Liver (tissue), 9 donors: ENCODE results near the gene FUS. TPM values are rescaled to one million over a fixed set of nuclear protein-coding genes. Genes with fewer than 3 reads are reported as not detected.
"Not testable (repeated sequence)": the region's sequence is repeated elsewhere in the genome, so short reads cannot be mapped to it uniquely, and the experiment has no call there.

ENCODE experiments used
- DNase-seq: peaks from one replicate; pipeline ENCODE4 v3.0.0-alpha.2; 2017; ENCODE audit warnings: low spot score
- H3K27ac ChIP-seq, 2 donors: one replicate each; pipeline ENCODE4 v1.7.0; 2013; ENCODE audit warnings: inconsistent platforms in 2 of 2, low read length in 2 of 2, control low read depth in 1 of 2, low read depth in 1 of 2, mild to moderate bottlenecking in 1 of 2
- H3K27me3 ChIP-seq, 4 donors: one replicate each; pipeline versions ENCODE4 v1.6.1 to v1.7.0; 2013; ENCODE audit warnings: low read length in 3 of 4, inconsistent platforms in 1 of 4, mild to moderate bottlenecking in 1 of 4, moderate library complexity in 1 of 4; ENCODE audit not compliant: control insufficient read depth in 4 of 4, insufficient read depth in 4 of 4
- H3K36me3 ChIP-seq, 4 donors: one replicate each; pipeline versions ENCODE4 v1.6.1 to v1.7.0; 2013; ENCODE audit warnings: low read length in 3 of 4, mild to moderate bottlenecking in 3 of 4, low read depth in 1 of 4, moderate library complexity in 1 of 4; ENCODE audit not compliant: control insufficient read depth in 4 of 4, insufficient read depth in 3 of 4
- H3K4me1 ChIP-seq, 4 donors: one replicate each; pipeline versions ENCODE4 v1.6.1 to v1.7.0; 2013; ENCODE audit warnings: low read length in 3 of 4, mild to moderate bottlenecking in 3 of 4, moderate library complexity in 1 of 4; ENCODE audit not compliant: control insufficient read depth in 4 of 4, insufficient read depth in 4 of 4
- H3K4me3 ChIP-seq, 3 donors: one replicate each; pipeline versions ENCODE4 v1.6.1 to v1.7.0; 2013; ENCODE audit warnings: low read length in 3 of 3, control low read depth in 1 of 3, low read depth in 1 of 3, mild to moderate bottlenecking in 1 of 3
- H3K9ac ChIP-seq, 2 donors: one replicate each; pipeline ENCODE4 v1.7.0; 2013; ENCODE audit warnings: low read length in 2 of 2, mild to moderate bottlenecking in 2 of 2, moderate library complexity in 2 of 2, control low read depth in 1 of 2, low read depth in 1 of 2
- H3K9me3 ChIP-seq, 4 donors: one replicate each; pipeline versions ENCODE4 v1.6.1 to v1.7.0; 2013; ENCODE audit warnings: low read length in 3 of 4; ENCODE audit not compliant: control insufficient read depth in 4 of 4
- CTCF ChIP-seq: fragments of 150-350 bp; IDR thresholded peaks from 2 replicates; pipeline ENCODE4 v1.5.1; 2017; ENCODE audit warnings: improper control_type of control experiment, low read depth, low read length; ENCODE audit not compliant: missing input control
- EGR1 ChIP-seq, 2 donors: IDR thresholded peaks; 2 replicates each; pipeline ENCODE4 v1.6.1; 2016 to 2018; ENCODE audit warnings: antibody characterized with exemption in 2 of 2, low read depth in 2 of 2
- GABPA ChIP-seq, 2 donors: IDR thresholded peaks in 1 of 2; conservative IDR thresholded peaks in 1 of 2; 2 replicates each; pipeline ENCODE4 v1.6.1; 2016; ENCODE audit warnings: antibody characterized with exemption in 2 of 2, mild to moderate bottlenecking in 1 of 2, moderate library complexity in 1 of 2
- HNF4A ChIP-seq, 2 donors: conservative IDR thresholded peaks; 2 replicates each; pipeline ENCODE4 v1.6.1; 2016; ENCODE audit warnings: antibody characterized with exemption in 2 of 2, mild to moderate bottlenecking in 2 of 2
- RXRA ChIP-seq, 2 donors: IDR thresholded peaks; 2 replicates each; pipeline ENCODE4 v1.6.1; 2017 to 2018; ENCODE audit warnings: antibody characterized with exemption in 2 of 2, mild to moderate bottlenecking in 1 of 2
- SP1 ChIP-seq: IDR thresholded peaks from 2 replicates; pipeline ENCODE4 v1.6.1; 2018; ENCODE audit warnings: antibody characterized with exemption, mild to moderate bottlenecking
- TAF1 ChIP-seq: conservative IDR thresholded peaks from 2 replicates; pipeline ENCODE4 v1.6.1; 2016; ENCODE audit warnings: antibody characterized with exemption, mild to moderate bottlenecking
- WGBS: extraction: QIAGEN DNeasy Blood & Tissue Kit; methylation state at CpG from one replicate; pipeline ENCODE4 v1.1.7; 2013; 5-methylcytosine and 5-hydroxymethylcytosine counted together
- polyA plus RNA-seq, 2 donors: library from polyadenylated mRNA; stranded (reverse) in 1 of 2; unstranded in 1 of 2; fragments of 200-250 nt in 1 of 2; fragments of >200 nt in 1 of 2; fragmentation: Nextera tagmentation in 1 of 2; extraction: Ambion mirVana in 1 of 2; gene quantifications; one replicate each; pipeline versions ENCODE4 v1.2.1 to v1.2.3, GENCODE V29; 2013 to 2015
- total RNA-seq, 2 donors: library from RNA; depleted of rRNA; stranded (reverse); fragments of >200 nt; gene quantifications; one replicate each; pipeline ENCODE4 v1.2.3, GENCODE V29; 2014
- TF ChIP-seq, protein P1 (sequence below): IDR thresholded peaks from 2 replicates; pipeline ENCODE4 v1.6.1; 2016; ENCODE audit warnings: antibody characterized with exemption
- TF ChIP-seq, protein P2 (sequence below): IDR thresholded peaks from 2 replicates; pipeline ENCODE4 v1.6.1; 2016; ENCODE audit warnings: antibody characterized with exemption, mild to moderate bottlenecking
- TF ChIP-seq, protein P3 (sequence below): IDR thresholded peaks from 2 replicates; pipeline ENCODE4 v1.6.1; 2016; ENCODE audit warnings: antibody characterized with exemption
- donor health status: healthy.
- donor health status: healthy.
- donor health status: healthy.
- donor health status: healthy.
- donor health status: healthy.

The FUS gene
- total and polyA plus RNA-seq, 4 donors: 7.5 to 51.5 (median 39.3) TPM

DNA sequence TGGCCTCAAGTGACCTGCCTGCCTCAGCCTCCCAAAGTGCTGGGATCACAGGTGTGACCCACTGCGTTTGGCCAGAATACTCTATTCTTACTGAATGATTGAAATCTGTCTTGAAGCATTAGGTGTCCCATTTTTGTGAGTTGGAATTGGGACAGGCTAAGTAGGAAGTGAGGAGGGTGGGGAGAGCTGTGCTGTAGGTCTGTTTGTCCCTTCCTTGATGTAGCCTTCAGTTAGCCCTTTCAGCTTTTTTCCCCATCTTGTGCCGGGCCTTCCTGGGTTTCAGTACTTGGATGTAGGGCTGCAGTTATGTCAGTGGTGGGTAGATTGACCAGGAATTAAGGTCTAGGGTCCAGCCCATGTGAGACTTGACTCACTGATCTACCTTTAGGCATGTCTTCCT is 13.9 kb downstream of the FUS start:
- 96% methylated on average over 2 of the region's 2 CpGs for WGBS

GRCh38 chr16:31194898-31195297 is 15.0 kb downstream of the FUS start:
- WGBS: 87% methylated on average over 7 of the region's 7 CpGs
- DNase-seq: no peak
- no peaks in the 10 kb centered on the region for H3K9me3 ChIP-seq
- no peak overlapping the region for H3K4me3 ChIP-seq
- H3K9ac ChIP-seq: no peak overlapping the region
- no peak overlapping the region for H3K27ac ChIP-seq
- no peaks in the 10 kb centered on the region for H3K27me3 ChIP-seq
- H3K36me3 ChIP-seq: peaks cover 19 to 47% (median 40%) of the 10 kb centered on the region in 4 donors
- TF ChIP-seq HNF4A (conservative IDR thresholded peaks at IDR 0.05): no peak
- TF ChIP-seq GABPA (IDR thresholded peaks at IDR 0.05 in 1 of 2, conservative IDR thresholded peaks at IDR 0.05 in 1 of 2): no peak
- TF ChIP-seq, protein P1, sequence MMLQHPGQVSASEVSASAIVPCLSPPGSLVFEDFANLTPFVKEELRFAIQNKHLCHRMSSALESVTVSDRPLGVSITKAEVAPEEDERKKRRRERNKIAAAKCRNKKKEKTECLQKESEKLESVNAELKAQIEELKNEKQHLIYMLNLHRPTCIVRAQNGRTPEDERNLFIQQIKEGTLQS: no peak
- no peak for TF ChIP-seq EGR1 (IDR thresholded peaks at IDR 0.05; ENCODE audit: low read depth in 2 of 2)
- TF ChIP-seq, protein P2, sequence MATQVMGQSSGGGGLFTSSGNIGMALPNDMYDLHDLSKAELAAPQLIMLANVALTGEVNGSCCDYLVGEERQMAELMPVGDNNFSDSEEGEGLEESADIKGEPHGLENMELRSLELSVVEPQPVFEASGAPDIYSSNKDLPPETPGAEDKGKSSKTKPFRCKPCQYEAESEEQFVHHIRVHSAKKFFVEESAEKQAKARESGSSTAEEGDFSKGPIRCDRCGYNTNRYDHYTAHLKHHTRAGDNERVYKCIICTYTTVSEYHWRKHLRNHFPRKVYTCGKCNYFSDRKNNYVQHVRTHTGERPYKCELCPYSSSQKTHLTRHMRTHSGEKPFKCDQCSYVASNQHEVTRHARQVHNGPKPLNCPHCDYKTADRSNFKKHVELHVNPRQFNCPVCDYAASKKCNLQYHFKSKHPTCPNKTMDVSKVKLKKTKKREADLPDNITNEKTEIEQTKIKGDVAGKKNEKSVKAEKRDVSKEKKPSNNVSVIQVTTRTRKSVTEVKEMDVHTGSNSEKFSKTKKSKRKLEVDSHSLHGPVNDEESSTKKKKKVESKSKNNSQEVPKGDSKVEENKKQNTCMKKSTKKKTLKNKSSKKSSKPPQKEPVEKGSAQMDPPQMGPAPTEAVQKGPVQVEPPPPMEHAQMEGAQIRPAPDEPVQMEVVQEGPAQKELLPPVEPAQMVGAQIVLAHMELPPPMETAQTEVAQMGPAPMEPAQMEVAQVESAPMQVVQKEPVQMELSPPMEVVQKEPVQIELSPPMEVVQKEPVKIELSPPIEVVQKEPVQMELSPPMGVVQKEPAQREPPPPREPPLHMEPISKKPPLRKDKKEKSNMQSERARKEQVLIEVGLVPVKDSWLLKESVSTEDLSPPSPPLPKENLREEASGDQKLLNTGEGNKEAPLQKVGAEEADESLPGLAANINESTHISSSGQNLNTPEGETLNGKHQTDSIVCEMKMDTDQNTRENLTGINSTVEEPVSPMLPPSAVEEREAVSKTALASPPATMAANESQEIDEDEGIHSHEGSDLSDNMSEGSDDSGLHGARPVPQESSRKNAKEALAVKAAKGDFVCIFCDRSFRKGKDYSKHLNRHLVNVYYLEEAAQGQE: no peak
- TF ChIP-seq RXRA (IDR thresholded peaks at IDR 0.05): no peak
- no peak for TF ChIP-seq TAF1
- TF ChIP-seq, protein P3, sequence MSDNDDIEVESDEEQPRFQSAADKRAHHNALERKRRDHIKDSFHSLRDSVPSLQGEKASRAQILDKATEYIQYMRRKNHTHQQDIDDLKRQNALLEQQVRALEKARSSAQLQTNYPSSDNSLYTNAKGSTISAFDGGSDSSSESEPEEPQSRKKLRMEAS: no peak
- peaks cover 0 to 4% (median 0%) of the 10 kb centered on the region in 4 donors for H3K4me1 ChIP-seq

More for the DNA sequence above, 13.9 kb downstream of the FUS start:
- H3K9me3 ChIP-seq: no peaks in the 10 kb centered on the region
- H3K36me3 ChIP-seq: peaks cover 24 to 58% (median 50%) of the 10 kb centered on the region in 4 donors
- H3K9ac ChIP-seq: no peak overlapping the region
- peaks cover 0 to 3% (median 0%) of the 10 kb centered on the region in 4 donors for H3K4me1 ChIP-seq
- no peak overlapping the region for H3K27ac ChIP-seq
- H3K27me3 ChIP-seq: no peaks in the 10 kb centered on the region
- TF ChIP-seq CTCF (no peak), SP1 (no peak)
- H3K4me3 ChIP-seq: no peak overlapping the region
- no peak for DNase-seq

DNA sequence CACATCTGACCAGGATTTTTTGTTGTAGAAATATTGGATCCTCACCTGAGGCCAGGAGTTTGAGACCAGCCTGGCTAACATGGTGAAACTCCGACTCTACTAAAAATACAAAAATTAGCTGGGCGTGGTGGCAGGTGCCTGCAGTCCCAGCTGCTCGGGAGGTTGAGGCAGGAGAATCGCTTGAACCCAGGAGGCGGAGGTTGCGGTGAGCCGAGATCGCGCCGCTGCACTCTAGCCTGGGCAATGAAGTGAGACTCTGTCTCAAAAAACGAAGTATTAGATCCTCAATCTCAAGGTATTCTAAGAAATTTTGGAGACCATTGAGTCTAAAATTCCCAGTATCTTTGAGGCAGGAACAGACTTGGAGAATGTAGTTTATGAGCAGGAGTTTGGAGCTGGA is 15.9 kb downstream of the FUS start:
- H3K4me3 ChIP-seq, H3K27me3 ChIP-seq, H3K27ac ChIP-seq, H3K9me3 ChIP-seq, H3K4me1 ChIP-seq, DNase-seq, H3K9ac ChIP-seq: not testable (repeated sequence)
- H3K36me3 ChIP-seq: peaks cover 16 to 38% (median 31%) of the 10 kb centered on the region in 4 donors
- 97% methylated on average over 11 of the region's 11 CpGs for WGBS
